GM12878 (cell line): ENCODE measurements around the gene CACYBP. TPM values are rescaled to one million over a fixed set of nuclear protein-coding genes. Genes with fewer than 3 reads are reported as not detected.

Experiments used
- ATF3 ChIP-seq: IDR thresholded peaks from 2 replicates; pipeline ENCODE4 v1.6.1; 2011; ENCODE audit warnings: low read depth, mild to moderate bottlenecking, low read length, moderate library complexity, borderline replicate concordance; ENCODE audit errors: extremely low read depth
- ATF7 ChIP-seq: fragments of 450-650 bp; IDR thresholded peaks from 2 replicates; pipeline ENCODE4 v1.6.1; 2016; ENCODE audit warnings: low read depth, mild to moderate bottlenecking
- CUX1 ChIP-seq: IDR thresholded peaks from 2 replicates; pipeline ENCODE4 v1.6.1; 2012; ENCODE audit warnings: improper control_type of control experiment, low read depth, low read length; ENCODE audit not compliant: insufficient replicate concordance
- KDM1A ChIP-seq: fragments of 200-600 bp; sonication (generic); IDR thresholded peaks from 2 replicates; pipeline ENCODE4 v1.6.1; 2016; ENCODE audit warnings: borderline replicate concordance
- NR2C1 ChIP-seq: fragments of 450-650 bp; IDR thresholded peaks from 2 replicates; pipeline ENCODE4 v1.6.1; 2017; ENCODE audit warnings: antibody characterized with exemption, mild to moderate bottlenecking, moderate library complexity
- NR2F1 ChIP-seq: fragments of 450-650 bp; conservative IDR thresholded peaks from 2 replicates; pipeline ENCODE4 v1.6.1; 2017; ENCODE audit warnings: mild to moderate bottlenecking
- NRF1 ChIP-seq: conservative IDR thresholded peaks from 2 replicates; pipeline ENCODE4 v1.6.1; 2011; ENCODE audit warnings: mild to moderate bottlenecking, low read depth, low read length, improper control_type of control experiment
- PBX3 ChIP-seq: IDR thresholded peaks from 2 replicates; pipeline ENCODE4 v1.6.1; 2011; ENCODE audit warnings: mild to moderate bottlenecking, low read depth, low read length, moderate library complexity; ENCODE audit not compliant: insufficient replicate concordance
- PML ChIP-seq: IDR thresholded peaks from 2 replicates; pipeline ENCODE4 v1.6.1; 2012; ENCODE audit warnings: low read length, inconsistent platforms
- TBL1XR1 ChIP-seq: IDR thresholded peaks from 2 replicates; pipeline ENCODE4 v1.6.1; 2012; ENCODE audit warnings: low read depth, low read length, improper control_type of control experiment
- TCF3 ChIP-seq: IDR thresholded peaks from 2 replicates; pipeline ENCODE4 v1.6.1; 2012; ENCODE audit warnings: low read depth, mild to moderate bottlenecking, low read length, borderline replicate concordance; ENCODE audit not compliant: insufficient read depth
- USF2 ChIP-seq: IDR thresholded peaks from 2 replicates; pipeline ENCODE4 v1.6.1; 2011; ENCODE audit warnings: low read depth, low read length, improper control_type of control experiment, borderline replicate concordance
- YY1 ChIP-seq: IDR thresholded peaks from 2 replicates; pipeline ENCODE4 v1.6.1; 2011; ENCODE audit warnings: low read depth, mild to moderate bottlenecking, low read length
- ZNF384 ChIP-seq: IDR thresholded peaks from 2 replicates; pipeline ENCODE4 v1.6.1; 2012; ENCODE audit warnings: low read depth, mild to moderate bottlenecking, low read length, improper control_type of control experiment, borderline replicate concordance
- ZSCAN29 ChIP-seq: fragments of 450-650 bp; IDR thresholded peaks from 2 replicates; pipeline ENCODE4 v1.6.1; 2017; ENCODE audit warnings: mild to moderate bottlenecking, moderate library complexity
- polyA plus RNA-seq, 11 experiments: library from polyadenylated mRNA; depleted of rRNA in 4 of 11; unstranded in 6 of 11; stranded (reverse) in 5 of 11; fragments of >200 nt; fragmentation: Nextera tagmentation in 4 of 11; fragmentation: Illumina TruSeq in 1 of 11; extraction: Ambion mirVana in 4 of 11; extraction: Trizol in 1 of 11; gene quantifications; 1 replicate in 1 of 11; 2 replicates in 10 of 11; pipeline versions ENCODE4 v1.2.1 to v1.2.3, GENCODE V29; 2011 to 2016; ENCODE audit warnings: inconsistent platforms in 2 of 11, missing spikeins in 2 of 11, low read depth in 1 of 11
- total RNA-seq, 4 experiments: library from RNA; depleted of rRNA in 3 of 4; stranded (reverse); fragments of >200 nt in 3 of 4; fragmentation: Illumina TruSeq in 1 of 4; extraction: Trizol in 1 of 4; gene quantifications; 2 replicates each; pipeline versions ENCODE4 v1.2.1 to v1.2.3, GENCODE V29; 2013 to 2021
- TF ChIP-seq, protein P1 (sequence below): IDR thresholded peaks from 2 replicates; pipeline ENCODE4 v1.6.1; 2012; ENCODE audit warnings: low read depth, low read length, improper control_type of control experiment
- TF ChIP-seq, protein P2 (sequence below): fragments of 450-650 bp; IDR thresholded peaks from 2 replicates; pipeline ENCODE4 v1.6.1; 2017; ENCODE audit warnings: antibody characterized with exemption, mild to moderate bottlenecking, moderate library complexity

CACYBP gene
- total and polyA plus RNA-seq, 10 of the 15 experiments (the other 5 are each of a cell fraction or from before 2014, with no cell fraction given): 77.7 to 488 (median 218) TPM

DNA sequence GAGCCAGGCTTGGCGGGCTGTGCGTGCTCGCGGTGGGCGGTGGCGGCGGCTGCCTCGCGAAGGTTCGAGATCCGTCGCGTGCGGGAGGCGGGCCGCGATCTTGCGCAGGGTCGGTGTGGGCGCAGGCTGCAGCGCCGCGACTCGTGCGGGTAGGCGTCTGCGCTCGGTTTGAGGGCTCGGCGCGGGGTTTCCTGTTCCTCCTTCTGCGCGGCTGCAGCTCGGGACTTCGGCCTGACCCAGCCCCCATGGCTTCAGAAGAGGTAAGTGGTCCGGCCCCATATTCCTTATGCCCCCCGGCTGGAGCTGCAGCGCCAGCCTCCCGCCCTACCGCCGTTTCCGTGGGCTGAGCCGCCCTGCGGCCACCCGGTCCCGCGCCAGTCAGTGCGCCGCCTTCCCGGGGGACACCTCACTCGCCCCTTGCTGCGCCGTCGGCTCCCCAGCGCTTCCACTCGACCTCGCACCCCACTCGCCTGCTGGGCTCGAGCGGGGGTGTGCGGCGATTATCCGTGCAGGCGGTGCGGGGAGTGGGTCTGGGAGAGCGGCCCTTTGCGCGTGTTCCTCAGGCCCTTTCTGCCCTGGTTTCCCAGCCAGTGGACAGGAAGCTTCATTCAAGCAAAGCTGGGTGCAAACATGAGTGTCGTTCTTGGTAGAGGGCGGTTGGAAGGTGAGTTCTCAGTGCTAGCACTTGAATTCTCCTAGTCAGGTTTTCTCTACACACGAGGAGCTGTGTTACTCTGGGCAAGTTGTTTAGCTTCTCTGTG, at the start of gene CACYBP (continued):
- 0 out of 2 replicates have a peak, but pooled peaks have one; percentile 6 for TF ChIP-seq TBL1XR1
- TF ChIP-seq KDM1A: no peak
- no peak for TF ChIP-seq USF2
- TF ChIP-seq ZSCAN29: no peak
- no peak for TF ChIP-seq NR2C1
- no peak for TF ChIP-seq PML
- TF ChIP-seq NR2F1: peak; percentile 49; the same call in 1 of the 2 replicates
- TF ChIP-seq ATF7: no peak
- TF ChIP-seq, protein P1, sequence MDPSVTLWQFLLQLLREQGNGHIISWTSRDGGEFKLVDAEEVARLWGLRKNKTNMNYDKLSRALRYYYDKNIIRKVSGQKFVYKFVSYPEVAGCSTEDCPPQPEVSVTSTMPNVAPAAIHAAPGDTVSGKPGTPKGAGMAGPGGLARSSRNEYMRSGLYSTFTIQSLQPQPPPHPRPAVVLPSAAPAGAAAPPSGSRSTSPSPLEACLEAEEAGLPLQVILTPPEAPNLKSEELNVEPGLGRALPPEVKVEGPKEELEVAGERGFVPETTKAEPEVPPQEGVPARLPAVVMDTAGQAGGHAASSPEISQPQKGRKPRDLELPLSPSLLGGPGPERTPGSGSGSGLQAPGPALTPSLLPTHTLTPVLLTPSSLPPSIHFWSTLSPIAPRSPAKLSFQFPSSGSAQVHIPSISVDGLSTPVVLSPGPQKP: 0 out of 2 replicates have a peak, but pooled peaks have one; percentile 15
- no peak for TF ChIP-seq PBX3
- TF ChIP-seq, protein P2, sequence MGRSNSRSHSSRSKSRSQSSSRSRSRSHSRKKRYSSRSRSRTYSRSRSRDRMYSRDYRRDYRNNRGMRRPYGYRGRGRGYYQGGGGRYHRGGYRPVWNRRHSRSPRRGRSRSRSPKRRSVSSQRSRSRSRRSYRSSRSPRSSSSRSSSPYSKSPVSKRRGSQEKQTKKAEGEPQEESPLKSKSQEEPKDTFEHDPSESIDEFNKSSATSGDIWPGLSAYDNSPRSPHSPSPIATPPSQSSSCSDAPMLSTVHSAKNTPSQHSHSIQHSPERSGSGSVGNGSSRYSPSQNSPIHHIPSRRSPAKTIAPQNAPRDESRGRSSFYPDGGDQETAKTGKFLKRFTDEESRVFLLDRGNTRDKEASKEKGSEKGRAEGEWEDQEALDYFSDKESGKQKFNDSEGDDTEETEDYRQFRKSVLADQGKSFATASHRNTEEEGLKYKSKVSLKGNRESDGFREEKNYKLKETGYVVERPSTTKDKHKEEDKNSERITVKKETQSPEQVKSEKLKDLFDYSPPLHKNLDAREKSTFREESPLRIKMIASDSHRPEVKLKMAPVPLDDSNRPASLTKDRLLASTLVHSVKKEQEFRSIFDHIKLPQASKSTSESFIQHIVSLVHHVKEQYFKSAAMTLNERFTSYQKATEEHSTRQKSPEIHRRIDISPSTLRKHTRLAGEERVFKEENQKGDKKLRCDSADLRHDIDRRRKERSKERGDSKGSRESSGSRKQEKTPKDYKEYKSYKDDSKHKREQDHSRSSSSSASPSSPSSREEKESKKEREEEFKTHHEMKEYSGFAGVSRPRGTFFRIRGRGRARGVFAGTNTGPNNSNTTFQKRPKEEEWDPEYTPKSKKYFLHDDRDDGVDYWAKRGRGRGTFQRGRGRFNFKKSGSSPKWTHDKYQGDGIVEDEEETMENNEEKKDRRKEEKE: no peak
- TF ChIP-seq NRF1: no peak
- no peak for TF ChIP-seq ATF3
- no peak for TF ChIP-seq CUX1
- no peak for TF ChIP-seq YY1
- TF ChIP-seq ZNF384: no peak
- TF ChIP-seq TCF3: no peak
